Keratinocyte (primary cell): Measurements from ENCODE around the gene TUBGCP6. TPM values are rescaled to one million over a fixed set of nuclear protein-coding genes. Genes with fewer than 3 reads are reported as not detected.

Experiments used
- DNase-seq: peaks from one replicate; pipeline ENCODE4 v3.0.0-alpha.2; 2011; ENCODE audit warnings: low read depth, missing footprints, low spot score
- FAIRE-seq: peaks from 2 replicates; lab custom pipeline; 2011; peaks lifted over from hg19 to GRCh38; lab: Jason Lieb, UNC
- H2AFZ ChIP-seq: 2 replicates; pipeline ENCODE4 v1.6.0; 2012; ENCODE audit warnings: low read length, control low read depth, inconsistent platforms; ENCODE audit not compliant: control insufficient read depth
- H3K27ac ChIP-seq: 2 replicates; pipeline ENCODE4 v1.5.1; 2011; ENCODE audit warnings: low read length; ENCODE audit not compliant: control insufficient read depth, insufficient read depth
- H3K27me3 ChIP-seq: 3 replicates; pipeline ENCODE4 v1.6.0; 2011; ENCODE audit warnings: low read length; ENCODE audit not compliant: control insufficient read depth, insufficient read depth; ENCODE audit errors: extremely low read depth
- H3K36me3 ChIP-seq, 2 experiments: 2 replicates in 1 of 2; 3 replicates in 1 of 2; pipeline ENCODE4 v1.5.1; 2011; ENCODE audit warnings: low read length in 2 of 2, mild to moderate bottlenecking in 1 of 2; ENCODE audit not compliant: control insufficient read depth in 2 of 2, insufficient read depth in 2 of 2; ENCODE audit errors: extremely low read depth in 1 of 2
- H3K4me1 ChIP-seq: 3 replicates; pipeline ENCODE4 v1.5.1; 2011; ENCODE audit warnings: low read length; ENCODE audit not compliant: control insufficient read depth, insufficient read depth; ENCODE audit errors: extremely low read depth
- H3K4me2 ChIP-seq: 3 replicates; pipeline ENCODE4 v1.6.0; 2011; ENCODE audit warnings: low read depth, low read length; ENCODE audit not compliant: control insufficient read depth, insufficient read depth; ENCODE audit errors: extremely low read depth
- H3K4me3 ChIP-seq, 3 experiments: fragments of 200-600 bp in 1 of 3; sonication (generic) in 1 of 3; 2 replicates in 2 of 3; 3 replicates in 1 of 3; pipeline ENCODE4 v1.5.1; 2011 to 2016; ENCODE audit warnings: low read length in 3 of 3, mild to moderate bottlenecking in 3 of 3, control low read depth in 2 of 3, inconsistent platforms in 1 of 3, low read depth in 1 of 3, mixed read lengths in 1 of 3, mixed run types in 1 of 3, moderate library complexity in 1 of 3; ENCODE audit not compliant: control insufficient read depth in 2 of 3, insufficient read depth in 2 of 3; ENCODE audit errors: extremely low read depth in 1 of 3
- H3K79me2 ChIP-seq: 2 replicates; pipeline ENCODE4 v1.6.0; 2012; ENCODE audit warnings: low read length; ENCODE audit not compliant: control insufficient read depth, insufficient read depth
- H3K9ac ChIP-seq: 3 replicates; pipeline ENCODE4 v1.6.0; 2011; ENCODE audit warnings: low read length; ENCODE audit not compliant: control insufficient read depth, insufficient read depth; ENCODE audit errors: extremely low read depth
- H3K9me1 ChIP-seq: 3 replicates; pipeline ENCODE4 v1.6.0; 2011; ENCODE audit warnings: low read length; ENCODE audit not compliant: control insufficient read depth, insufficient read depth; ENCODE audit errors: extremely low read depth
- H3K9me3 ChIP-seq: 2 replicates; pipeline ENCODE4 v1.5.1; 2012; ENCODE audit warnings: low read depth, low read length; ENCODE audit not compliant: control insufficient read depth
- H4K20me1 ChIP-seq: 3 replicates; pipeline ENCODE4 v1.6.0; 2011; ENCODE audit warnings: low read length; ENCODE audit not compliant: control insufficient read depth, insufficient read depth; ENCODE audit errors: extremely low read depth
- EZH2 ChIP-seq: IDR thresholded peaks from one replicate; pipeline ENCODE4 v1.6.1; 2012; ENCODE audit warnings: inconsistent platforms, mild to moderate bottlenecking, low read length, moderate library complexity
- dilution Hi-C: fragments of 300-500 bp; cut with MboI; formaldehyde crosslinking; loops from one replicate; pipeline ENCODE4 v1.7.0; 2020; ENCODE audit warnings: low sequenced_read_pairs; ENCODE audit not compliant: extremely low pct_ligation_motif_present
- polyA plus RNA-seq, 5 experiments: library from polyadenylated mRNA; depleted of rRNA in 3 of 5; stranded (reverse) in 3 of 5; stranded (forward) in 1 of 5; unstranded in 1 of 5; fragments of >200 nt; gene quantifications; 1 replicate in 1 of 5; 2 replicates in 3 of 5; 3 replicates in 1 of 5; pipeline versions ENCODE4 v1.2.1 to v1.2.3, GENCODE V29; 2011 to 2012; ENCODE audit warnings: missing spikeins in 2 of 5, low read depth in 1 of 5, low replicate concordance in 1 of 5
- TF ChIP-seq, protein P1 (sequence below), 3 experiments: IDR thresholded peaks in 1 of 3; conservative IDR thresholded peaks in 1 of 3; optimal IDR thresholded peaks in 1 of 3; 2 replicates in 2 of 3; 3 replicates in 1 of 3; pipeline versions ENCODE3 to v1.5.1; 2011; ENCODE audit warnings: low read length in 3 of 3, mild to moderate bottlenecking in 3 of 3, moderate library complexity in 2 of 3, control low read depth in 1 of 3, inconsistent platforms in 1 of 3; ENCODE audit not compliant: insufficient read depth in 2 of 3; ENCODE audit errors: extremely low read depth in 1 of 3

The TUBGCP6 gene
- polyA plus RNA-seq, 1 donor (not counting 4 experiments of a cell fraction or from before 2014, with no cell fraction given), result 10.1 TPM

DNA sequence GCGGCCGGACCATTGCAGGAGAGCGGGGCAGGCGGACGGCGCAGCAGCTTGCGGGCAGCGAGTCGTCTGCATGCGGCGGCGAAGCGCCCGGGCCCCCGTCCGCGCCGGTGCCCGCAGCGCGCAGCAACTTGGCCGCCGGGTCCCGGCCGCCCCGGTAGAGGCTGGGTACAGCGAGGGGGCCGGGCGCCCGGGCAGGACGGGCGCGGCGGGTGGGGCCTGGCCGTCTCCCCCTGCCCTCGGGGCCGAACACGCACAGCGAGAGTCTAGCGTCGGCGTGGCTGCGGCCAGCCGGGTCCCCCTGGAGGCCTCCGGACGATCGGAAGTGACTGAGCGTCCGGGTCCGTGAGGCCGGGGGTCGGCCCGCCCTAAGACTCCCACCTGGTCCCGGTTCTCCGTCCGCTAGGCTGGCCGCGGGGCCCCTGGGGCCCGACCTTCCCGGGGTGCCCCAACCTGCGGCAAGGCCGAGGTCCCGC lies 59.9 kb downstream of the TUBGCP6 start:
- Histone ChIP-seq H4K20me1 (peaks cover 3% of the 10 kb centered on the region), H3K4me1 (peaks cover 14% of the 10 kb centered on the region), H3K27me3 (no peaks in the 10 kb centered on the region), H3K4me3 (peak overlapping the region; percentile 38 to 63 (median 48)), H3K27ac (peak overlapping the region; percentile 25), H2AFZ (peak overlapping the region; percentile 83), H3K9me3 (no peaks in the 10 kb centered on the region), H3K79me2 (peaks cover 31% of the 10 kb centered on the region), H3K4me2 (peak overlapping the region; percentile 72), H3K9ac (peak overlapping the region; percentile 79), H3K9me1 (no peaks in the 10 kb centered on the region), H3K36me3 (peaks cover 0 to 4% of the 10 kb centered on the region in 2 experiments)
- DNase-seq (no peak), FAIRE-seq (no peak)
- TF ChIP-seq, protein P1, sequence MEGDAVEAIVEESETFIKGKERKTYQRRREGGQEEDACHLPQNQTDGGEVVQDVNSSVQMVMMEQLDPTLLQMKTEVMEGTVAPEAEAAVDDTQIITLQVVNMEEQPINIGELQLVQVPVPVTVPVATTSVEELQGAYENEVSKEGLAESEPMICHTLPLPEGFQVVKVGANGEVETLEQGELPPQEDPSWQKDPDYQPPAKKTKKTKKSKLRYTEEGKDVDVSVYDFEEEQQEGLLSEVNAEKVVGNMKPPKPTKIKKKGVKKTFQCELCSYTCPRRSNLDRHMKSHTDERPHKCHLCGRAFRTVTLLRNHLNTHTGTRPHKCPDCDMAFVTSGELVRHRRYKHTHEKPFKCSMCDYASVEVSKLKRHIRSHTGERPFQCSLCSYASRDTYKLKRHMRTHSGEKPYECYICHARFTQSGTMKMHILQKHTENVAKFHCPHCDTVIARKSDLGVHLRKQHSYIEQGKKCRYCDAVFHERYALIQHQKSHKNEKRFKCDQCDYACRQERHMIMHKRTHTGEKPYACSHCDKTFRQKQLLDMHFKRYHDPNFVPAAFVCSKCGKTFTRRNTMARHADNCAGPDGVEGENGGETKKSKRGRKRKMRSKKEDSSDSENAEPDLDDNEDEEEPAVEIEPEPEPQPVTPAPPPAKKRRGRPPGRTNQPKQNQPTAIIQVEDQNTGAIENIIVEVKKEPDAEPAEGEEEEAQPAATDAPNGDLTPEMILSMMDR (optimal IDR thresholded peaks at IDR 0.05 in 1 of 3, IDR thresholded peaks at IDR 0.05 in 1 of 3, conservative IDR thresholded peaks at IDR 0.05 in 1 of 3; ENCODE audit: extremely low read depth in 1 of 3, insufficient read depth in 2 of 3, low read length in 3 of 3), result no peak
- TF ChIP-seq EZH2, result no peak
- dilution Hi-C loops, result no loop called here

DNA sequence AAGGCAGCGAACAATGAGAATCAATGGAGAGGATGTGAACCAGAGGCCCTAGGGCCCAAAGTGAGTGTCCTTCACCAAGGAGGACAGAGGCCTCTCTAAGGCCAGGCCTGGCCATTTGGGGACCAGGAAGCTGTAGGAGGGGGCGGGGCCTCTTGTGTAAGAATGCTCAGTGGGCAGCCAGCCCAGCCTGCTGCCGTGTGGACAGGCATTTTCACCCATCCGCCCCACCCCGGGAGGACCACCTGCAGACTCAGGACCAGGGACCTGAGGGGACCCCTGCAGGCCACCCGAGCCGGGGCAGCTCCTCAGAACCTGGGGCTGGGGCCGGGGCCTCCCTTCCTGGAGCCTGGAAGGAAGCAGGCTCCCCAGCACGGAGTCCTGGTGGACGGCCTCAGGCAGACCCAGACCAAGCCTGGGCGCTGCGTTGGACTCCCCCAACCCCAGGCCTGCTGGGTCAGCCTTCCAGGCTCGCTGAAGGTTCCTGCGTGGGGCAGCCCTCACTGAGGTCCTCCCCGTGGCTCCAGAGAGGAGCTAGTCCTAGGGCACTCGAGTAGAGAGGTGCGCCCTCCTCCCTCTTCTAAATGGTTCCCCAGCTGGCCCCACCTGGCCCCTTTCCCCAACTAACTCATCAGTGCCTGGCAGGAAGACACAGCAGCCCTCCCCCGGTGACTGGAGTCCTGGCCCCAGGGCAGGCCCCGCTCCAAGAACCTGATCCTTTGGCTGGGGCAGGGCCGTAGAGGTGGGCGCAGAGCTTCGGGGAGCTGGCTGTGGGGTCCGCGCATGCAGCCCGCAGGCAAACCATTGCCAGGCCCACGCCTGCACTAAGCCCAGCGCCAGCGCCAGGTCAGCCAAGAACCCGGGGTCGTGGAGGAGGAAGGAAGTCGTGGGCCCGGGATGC lies 60.6 kb downstream of the TUBGCP6 start:
- no peaks in the 10 kb centered on the region for H3K9me1 ChIP-seq
- H3K27ac ChIP-seq, result no peak overlapping the region
- no peaks in the 10 kb centered on the region for H3K27me3 ChIP-seq
- H3K9me3 ChIP-seq, result no peaks in the 10 kb centered on the region
- peaks cover 3% of the 10 kb centered on the region for H4K20me1 ChIP-seq
- peaks cover 7% of the 10 kb centered on the region for H3K4me1 ChIP-seq
- no peak for DNase-seq
- TF ChIP-seq EZH2, result no peak
- TF ChIP-seq, protein P1 (optimal IDR thresholded peaks at IDR 0.05 in 1 of 3, IDR thresholded peaks at IDR 0.05 in 1 of 3, conservative IDR thresholded peaks at IDR 0.05 in 1 of 3; ENCODE audit: extremely low read depth in 1 of 3, insufficient read depth in 2 of 3, low read length in 3 of 3), result no peak
- H3K79me2 ChIP-seq, result peaks cover 26% of the 10 kb centered on the region
- no peak for FAIRE-seq
- H3K9ac ChIP-seq, result no peak overlapping the region
- dilution Hi-C loops, result no loop called here
- H3K4me2 ChIP-seq, result peak overlapping the region; percentile 72
- H2AFZ ChIP-seq, result peak overlapping the region; percentile 3
- peaks cover 0 to 3% of the 10 kb centered on the region in 2 experiments for H3K36me3 ChIP-seq
- peak overlapping the region in 1 of 3 experiments; percentile 27 for H3K4me3 ChIP-seq
